Osteocyte (in vitro differentiated cells): Measurements from ENCODE around the gene GARNL3. TPM values are rescaled to one million over a fixed set of nuclear protein-coding genes. Genes with fewer than 3 reads are reported as not detected.

Experiments used
- DNase-seq: peaks from one replicate; pipeline ENCODE4 v3.0.0; 2021; ENCODE audit warnings: mixed read lengths; ENCODE audit not compliant: unreplicated experiment; ENCODE audit errors: extremely low spot score
- H3K27ac Mint-ChIP-seq: one replicate; pipeline ENCODE4 v1.8.0; 2021; ENCODE audit warnings: mild to moderate bottlenecking, mixed read lengths; ENCODE audit not compliant: unreplicated experiment
- H3K27me3 Mint-ChIP-seq: one replicate; pipeline ENCODE4 v1.8.0; 2021; ENCODE audit warnings: mixed read lengths; ENCODE audit not compliant: unreplicated experiment
- H3K36me3 Mint-ChIP-seq: one replicate; pipeline ENCODE4 v1.8.0; 2021; ENCODE audit warnings: mixed read lengths; ENCODE audit not compliant: unreplicated experiment
- H3K4me1 Mint-ChIP-seq: one replicate; pipeline ENCODE4 v1.8.0; 2021; ENCODE audit warnings: mixed read lengths; ENCODE audit not compliant: unreplicated experiment
- H3K4me3 Mint-ChIP-seq: one replicate; pipeline ENCODE4 v1.8.0; 2021; ENCODE audit warnings: mild to moderate bottlenecking, moderate library complexity, mixed read lengths; ENCODE audit not compliant: unreplicated experiment
- H3K9me3 Mint-ChIP-seq: one replicate; pipeline ENCODE4 v1.8.0; 2021; ENCODE audit warnings: mixed read lengths; ENCODE audit not compliant: unreplicated experiment
- CTCF ChIP-seq: fragments of 200-600 bp; sonication (generic); IDR thresholded peaks from 2 replicates; pipeline ENCODE4 v1.5.0; 2021; ENCODE audit warnings: antibody characterized with exemption, mild to moderate bottlenecking, moderate library complexity
- total RNA-seq: library from RNA; stranded (reverse); gene quantifications from 2 replicates; pipeline ENCODE4 v1.2.1, GENCODE V29; 2021

The GARNL3 gene
- total RNA-seq, 1 donor from 2014 or later, result 6.0 TPM

GRCh38 chr9:127405344-127406125, 141.0 kb downstream of the GARNL3 start:
- Mint-ChIP-seq H3K27ac (no peak overlapping the region), H3K4me1 (peaks cover 6% of the 10 kb centered on the region), H3K27me3 (no peaks in the 10 kb centered on the region), H3K36me3 (peaks cover 7% of the 10 kb centered on the region), H3K9me3 (no peaks in the 10 kb centered on the region), H3K4me3 (no peak overlapping the region)
- no peak for DNase-seq
- no peak for TF ChIP-seq CTCF

- H3K27me3 Mint-ChIP-seq, result no peaks in the 10 kb centered on the region
- no peak for TF ChIP-seq CTCF
- no peak overlapping the region for H3K4me3 Mint-ChIP-seq
- peaks cover 6% of the 10 kb centered on the region for H3K4me1 Mint-ChIP-seq
- H3K36me3 Mint-ChIP-seq, result peaks cover 7% of the 10 kb centered on the region
- no peaks in the 10 kb centered on the region for H3K9me3 Mint-ChIP-seq
- no peak overlapping the region for H3K27ac Mint-ChIP-seq
- DNase-seq, result no peak
Observed at GRCh38 chr9:127406799-127407491, 142.4 kb downstream of the GARNL3 start.

- Mint-ChIP-seq H3K4me1 (peaks cover 6% of the 10 kb centered on the region), H3K27ac (no peak overlapping the region), H3K4me3 (no peak overlapping the region), H3K36me3 (peaks cover 7% of the 10 kb centered on the region), H3K27me3 (no peaks in the 10 kb centered on the region), H3K9me3 (no peaks in the 10 kb centered on the region)
- no peak for DNase-seq
- TF ChIP-seq CTCF, result no peak
Observed at GRCh38 chr9:127407492-127407843, 142.9 kb downstream of the GARNL3 start.

- Mint-ChIP-seq H3K9me3 (no peaks in the 10 kb centered on the region), H3K27me3 (no peaks in the 10 kb centered on the region), H3K4me3 (no peak overlapping the region), H3K4me1 (peaks cover 4% of the 10 kb centered on the region), H3K36me3 (peaks cover 2% of the 10 kb centered on the region), H3K27ac (no peak overlapping the region)
- DNase-seq, result no peak
- TF ChIP-seq CTCF, result no peak
Observed at GRCh38 chr9:127411122-127411521, 146.5 kb downstream of the GARNL3 start.

GRCh38 chr9:127415141-127415540, 150.6 kb downstream of the GARNL3 start:
- Mint-ChIP-seq H3K9me3 (no peaks in the 10 kb centered on the region), H3K4me3 (no peak overlapping the region), H3K36me3 (peaks cover 2% of the 10 kb centered on the region), H3K27me3 (no peaks in the 10 kb centered on the region), H3K4me1 (peaks cover 9% of the 10 kb centered on the region), H3K27ac (no peak overlapping the region)
- TF ChIP-seq CTCF, result no peak
- no peak for DNase-seq
